PC-3 (cell line): ENCODE measurements around the gene CYS1. TPM values are rescaled to one million over a fixed set of nuclear protein-coding genes. Genes with fewer than 3 reads are reported as not detected.
A peak's percentile ranks its signal among the peaks of the same experiment; 100 is the strongest.

Source experiments
- ATAC-seq: fragments of 200-7000 bp; cut with Tn5 transposase; 2 replicates; pipeline ENCODE4 v1.9.1; 2020; ENCODE audit warnings: mild to moderate bottlenecking, moderate library complexity
- BruUV-seq: library from RNA; stranded (reverse); fragments of 400-500 nt; replicated peaks from 2 replicates; lab custom pipeline; 2021; lab: Mats Ljungman, UMichigan
- CTCF ChIA-PET: fragments of 300-600 bp; sonication (Branson Sonifier 250); formaldehyde crosslinking; loops from one replicate; lab custom pipeline; 2022; ENCODE audit warnings: antibody characterized with exemption; lab: Charles Lee
- POLR2A ChIA-PET: fragments of 300-600 bp; sonication (Branson Sonifier 250); formaldehyde crosslinking; loops from one replicate; lab custom pipeline; 2022; ENCODE audit warnings: antibody characterized with exemption; ENCODE audit not compliant: unreplicated experiment; lab: Charles Lee
- DNase-seq: peaks from one replicate; pipeline ENCODE4 v3.0.0-alpha.2; 2015
- H2AFZ ChIP-seq: fragments of 300-600 bp; sonication (generic); 2 replicates; pipeline ENCODE4 v1.6.0; 2016; ENCODE audit warnings: antibody characterized with exemption, low read length
- H3F3A ChIP-seq: fragments of 300-600 bp; sonication (generic); one replicate; pipeline ENCODE4 v1.6.0; 2017; ENCODE audit warnings: antibody characterized with exemption, low read length, control low read depth, mild to moderate bottlenecking; ENCODE audit not compliant: unreplicated experiment
- H3K27ac ChIP-seq: fragments of 300-600 bp; sonication (generic); 2 replicates; pipeline ENCODE4 v1.5.1; 2016; ENCODE audit warnings: mild to moderate bottlenecking, low read length
- H3K27me3 ChIP-seq: fragments of 300-600 bp; sonication (generic); 2 replicates; pipeline ENCODE4 v1.6.1; 2016; ENCODE audit warnings: low read length, mixed read lengths
- H3K36me3 ChIP-seq: fragments of 300-600 bp; sonication (generic); 2 replicates; pipeline ENCODE4 v1.6.1; 2016; ENCODE audit warnings: low read depth, mixed run types, low read length, mixed read lengths
- H3K4me1 ChIP-seq: fragments of 300-600 bp; sonication (generic); 2 replicates; pipeline ENCODE4 v1.5.1; 2016; ENCODE audit warnings: low read length; ENCODE audit not compliant: insufficient read depth
- H3K4me2 ChIP-seq: fragments of 300-600 bp; sonication (generic); 2 replicates; pipeline ENCODE4 v1.6.0; 2016; ENCODE audit warnings: low read length
- H3K4me3 ChIP-seq: fragments of 300-600 bp; sonication (generic); 2 replicates; pipeline ENCODE4 v1.5.1; 2016; ENCODE audit warnings: mild to moderate bottlenecking, low read length, mixed read lengths
- H3K79me2 ChIP-seq: fragments of 300-600 bp; sonication (generic); 2 replicates; pipeline ENCODE4 v1.6.1; 2017; ENCODE audit warnings: low read length, mixed read lengths
- H3K9ac ChIP-seq: fragments of 300-600 bp; sonication (generic); 2 replicates; pipeline ENCODE4 v1.6.0; 2016; ENCODE audit warnings: mild to moderate bottlenecking, low read length
- H3K9me2 ChIP-seq: fragments of 300-600 bp; sonication (generic); replicated peaks from 2 replicates; pipeline ENCODE4 v1.6.1; 2016; ENCODE audit warnings: mixed run types, low read length, mixed read lengths
- H3K9me3 ChIP-seq: fragments of 300-600 bp; sonication (generic); 2 replicates; pipeline ENCODE4 v1.6.1; 2016; ENCODE audit warnings: low read length, mixed read lengths
- H4K20me1 ChIP-seq: fragments of 300-600 bp; sonication (generic); 2 replicates; pipeline ENCODE4 v1.6.1; 2016; ENCODE audit warnings: low read length, mixed read lengths
- EZH2 ChIP-seq: fragments of 300-600 bp; sonication (generic); IDR thresholded peaks from one replicate; pipeline ENCODE4 v1.6.1; 2017; ENCODE audit warnings: antibody characterized with exemption, mild to moderate bottlenecking, low read length; ENCODE audit not compliant: unreplicated experiment
- EZH2phosphoT487 ChIP-seq: fragments of 300-600 bp; sonication (generic); IDR thresholded peaks from 2 replicates; pipeline ENCODE4 v1.6.1; 2018; ENCODE audit warnings: mild to moderate bottlenecking, antibody characterized with exemption, low read length, borderline replicate concordance
- intact Hi-C: fragments of 100-400 bp; cut with micrococcal nuclease; formaldehyde crosslinking; loops from 2 replicates; pipeline ENCODE4 v1.9.0; 2023
- total RNA-seq: library from RNA; depleted of rRNA; stranded (reverse); fragments of >200 nt; gene quantifications from 2 replicates; pipeline ENCODE4 v1.2.3, GENCODE V29; 2014
- TF ChIP-seq, protein P1 (sequence below): fragments of 300-600 bp; sonication (generic); conservative IDR thresholded peaks from 2 replicates; pipeline ENCODE4 v1.5.1; 2017; ENCODE audit warnings: antibody characterized with exemption, low read depth, mild to moderate bottlenecking, low read length

Gene CYS1
- total RNA-seq, 1 experiment from 2014 or later: 0.15 TPM

- ChIA-PET CTCF (interaction anchor here (0.6 kb wide), 1 partner anchor 14 kb away, joined by 5 read pairs; no protein-coding TSS in a partner anchor), POLR2A (no interaction called here)
- no TSS peak for BruUV-seq
- Histone ChIP-seq H3K4me1 (no peaks in the 10 kb centered on the region), H3K27ac (no peak overlapping the region), H3K9me3 (no peaks in the 10 kb centered on the region), H4K20me1 (no peaks in the 10 kb centered on the region), H2AFZ (no peak overlapping the region), H3K79me2 (no peaks in the 10 kb centered on the region), H3K9ac (no peak overlapping the region), H3K27me3 (no peaks in the 10 kb centered on the region), H3K4me2 (no peak overlapping the region), H3K9me2 (no peaks in the 10 kb centered on the region), H3K4me3 (no peak overlapping the region), H3F3A (no peaks in the 10 kb centered on the region), H3K36me3 (no peaks in the 10 kb centered on the region)
- intact Hi-C loops: no loop called here
- no peak for TF ChIP-seq EZH2
- no peak for TF ChIP-seq EZH2phosphoT487
- ATAC-seq (no peak), DNase-seq (no peak)
These were observed 23.0 kb upstream of the CYS1 start for GRCh38 chr2:10103179-10103578.

GRCh38 chr2:10101491-10101890 lies 21.3 kb upstream of the CYS1 start:
- H3K27ac ChIP-seq: no peak overlapping the region
- H2AFZ ChIP-seq: no peak overlapping the region
- CTCF ChIA-PET: interaction anchor here (0.9 kb wide), 1 partner anchor 29 kb away, joined by 3 read pairs; no protein-coding TSS in a partner anchor
- H3K79me2 ChIP-seq: no peaks in the 10 kb centered on the region
- no peaks in the 10 kb centered on the region for H3K9me2 ChIP-seq
- no peak overlapping the region for H3K4me3 ChIP-seq
- no peak for TF ChIP-seq EZH2
- no peak for TF ChIP-seq EZH2phosphoT487
- TF ChIP-seq, protein P1, sequence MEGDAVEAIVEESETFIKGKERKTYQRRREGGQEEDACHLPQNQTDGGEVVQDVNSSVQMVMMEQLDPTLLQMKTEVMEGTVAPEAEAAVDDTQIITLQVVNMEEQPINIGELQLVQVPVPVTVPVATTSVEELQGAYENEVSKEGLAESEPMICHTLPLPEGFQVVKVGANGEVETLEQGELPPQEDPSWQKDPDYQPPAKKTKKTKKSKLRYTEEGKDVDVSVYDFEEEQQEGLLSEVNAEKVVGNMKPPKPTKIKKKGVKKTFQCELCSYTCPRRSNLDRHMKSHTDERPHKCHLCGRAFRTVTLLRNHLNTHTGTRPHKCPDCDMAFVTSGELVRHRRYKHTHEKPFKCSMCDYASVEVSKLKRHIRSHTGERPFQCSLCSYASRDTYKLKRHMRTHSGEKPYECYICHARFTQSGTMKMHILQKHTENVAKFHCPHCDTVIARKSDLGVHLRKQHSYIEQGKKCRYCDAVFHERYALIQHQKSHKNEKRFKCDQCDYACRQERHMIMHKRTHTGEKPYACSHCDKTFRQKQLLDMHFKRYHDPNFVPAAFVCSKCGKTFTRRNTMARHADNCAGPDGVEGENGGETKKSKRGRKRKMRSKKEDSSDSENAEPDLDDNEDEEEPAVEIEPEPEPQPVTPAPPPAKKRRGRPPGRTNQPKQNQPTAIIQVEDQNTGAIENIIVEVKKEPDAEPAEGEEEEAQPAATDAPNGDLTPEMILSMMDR: no peak
- no peak for DNase-seq
- H3K9me3 ChIP-seq: no peaks in the 10 kb centered on the region
- H3K36me3 ChIP-seq: no peaks in the 10 kb centered on the region
- no peak overlapping the region for H3K4me2 ChIP-seq
- no peaks in the 10 kb centered on the region for H4K20me1 ChIP-seq
- H3K4me1 ChIP-seq: no peaks in the 10 kb centered on the region
- no peak overlapping the region for H3K9ac ChIP-seq
- no peak for ATAC-seq
- POLR2A ChIA-PET: no interaction called here
- no peaks in the 10 kb centered on the region for H3K27me3 ChIP-seq
- intact Hi-C loops: no loop called here
- H3F3A ChIP-seq: no peaks in the 10 kb centered on the region
- BruUV-seq: no TSS peak

GRCh38 chr2:10097352-10098148 lies 17.3 kb upstream of the CYS1 start:
- POLR2A ChIA-PET: interaction anchor here (0.6 to 0.8 kb wide), 3 partner anchors 25 to 366 kb away, joined by 3 to 14 read pairs (median 3); no protein-coding TSS in a partner anchor
- no TSS peak for BruUV-seq
- DNase-seq (peak; percentile 77), ATAC-seq (peak; percentile 99)
- Histone ChIP-seq H3K9me2 (no peaks in the 10 kb centered on the region), H3F3A (no peaks in the 10 kb centered on the region), H3K4me2 (no peak overlapping the region), H3K4me1 (no peaks in the 10 kb centered on the region), H3K9me3 (no peaks in the 10 kb centered on the region), H3K79me2 (no peaks in the 10 kb centered on the region), H3K27me3 (no peaks in the 10 kb centered on the region), H2AFZ (no peak overlapping the region), H3K27ac (no peak overlapping the region), H3K36me3 (no peaks in the 10 kb centered on the region), H4K20me1 (no peaks in the 10 kb centered on the region), H3K9ac (no peak overlapping the region), H3K4me3 (no peak overlapping the region)
- TF ChIP-seq, protein P1: peak; percentile 89
- no peak for TF ChIP-seq EZH2
- intact Hi-C loops: loop anchor here (1.0 kb wide), 1 partner anchor 25 kb away; no protein-coding TSS in a partner anchor
- CTCF ChIA-PET: interaction anchor here (0.6 to 2.6 kb wide), 14 partner anchors 12 to 340 kb away, joined by 3 to 86 read pairs (median 3); no protein-coding TSS in a partner anchor
